Measurements from ENCODE around the gene SEMA3F. TPM values are rescaled to one million over a fixed set of nuclear protein-coding genes. Genes with fewer than 3 reads are reported as not detected.

SEMA3F gene
- total RNA-seq, 1 donor from 2014 or later: 73.6 TPM

- no peak for DNase-seq (ENCODE audit: low read depth, low spot score)
These were observed 75.6 kb downstream of the SEMA3F start for GRCh38 chr3:50230794-50231125.

GRCh38 chr3:50231581-50231980 is 76.5 kb downstream of the SEMA3F start:
- DNase-seq (ENCODE audit: low read depth, low spot score): no peak

GRCh38 chr3:50232303-50232702 is 77.2 kb downstream of the SEMA3F start:
- DNase-seq (ENCODE audit: low read depth, low spot score): no peak

GRCh38 chr3:50233176-50233575 is 78.1 kb downstream of the SEMA3F start:
- no peak for DNase-seq (ENCODE audit: low read depth, low spot score)

DNA sequence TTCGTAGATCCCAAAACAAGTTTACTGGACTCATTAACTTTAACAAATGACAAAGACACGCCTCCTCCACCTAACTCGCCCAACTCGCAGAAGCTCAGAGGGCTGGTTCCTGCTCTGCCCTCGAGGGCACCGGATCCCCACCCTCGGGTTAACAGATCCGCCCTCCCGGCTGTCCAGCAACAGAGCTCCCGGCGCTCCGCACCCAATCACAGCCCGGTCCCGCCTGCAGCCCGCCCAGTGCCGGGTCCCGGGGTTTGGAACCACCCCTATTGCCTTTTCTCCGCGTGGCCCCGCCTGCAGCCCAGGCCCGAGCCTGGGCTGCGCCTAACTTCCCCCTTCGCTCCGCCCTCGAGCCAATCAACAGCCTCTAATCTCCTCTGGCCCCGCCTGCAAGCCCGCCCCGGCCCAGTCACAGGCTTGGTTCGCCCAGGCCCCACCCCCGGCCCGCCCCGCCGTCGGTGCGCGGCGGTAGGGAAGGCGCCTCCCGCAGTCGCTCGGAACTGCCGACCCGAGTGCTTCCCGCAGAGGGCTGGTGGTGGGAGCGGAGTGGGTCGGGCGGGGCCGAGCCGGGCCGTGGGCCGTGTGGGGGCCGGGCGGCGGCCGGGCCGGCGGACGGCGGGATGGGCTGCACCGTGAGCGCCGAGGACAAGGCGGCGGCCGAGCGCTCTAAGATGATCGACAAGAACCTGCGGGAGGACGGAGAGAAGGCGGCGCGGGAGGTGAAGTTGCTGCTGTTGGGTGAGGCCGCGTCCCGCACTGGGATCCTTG is 80.8 kb downstream of the SEMA3F start, which contains the start of gene GNAI2:
GNAI2 (plus strand) TSS at position 489 of the 768 bp plus-strand sequence; CDS start at position 621, 132 bp downstream.
- DNase-seq (ENCODE audit: low read depth, low spot score): peak; percentile 94

- no peak for DNase-seq (ENCODE audit: low read depth, low spot score)
These were observed 81.5 kb downstream of the SEMA3F start for GRCh38 chr3:50236484-50237132.

GRCh38 chr3:50237133-50237651 is 82.1 kb downstream of the SEMA3F start:
- no peak for DNase-seq (ENCODE audit: low read depth, low spot score)

GRCh38 chr3:50237754-50238548 is 82.8 kb downstream of the SEMA3F start:
- DNase-seq (ENCODE audit: low read depth, low spot score): peak; percentile 47

- no peak for DNase-seq (ENCODE audit: low read depth, low spot score)
These were observed 83.5 kb downstream of the SEMA3F start for GRCh38 chr3:50238549-50239026.

Other genes starting within 250 kb of the SEMA3F start
- 15.4 and 27.8 TPM in 2 replicates for gene MON1A, start 225.5 kb upstream of the SEMA3F start, total RNA-seq
- gene RBM6, start 215.2 kb upstream of the SEMA3F start, total RNA-seq: 29.9 and 43.2 TPM in 2 replicates
- 116 and 184 TPM in 2 replicates for gene RBM5, start 66.4 kb upstream of the SEMA3F start, total RNA-seq
- under 0.01 TPM in 1 of 2 replicates, not detected in the other for gene GNAT1, start 36.3 kb downstream of the SEMA3F start, total RNA-seq
- gene SLC38A3, start 49.9 kb downstream of the SEMA3F start, total RNA-seq: 0.07 TPM in 1 of 2 replicates, not detected in the other
- gene GNAI2, start 80.9 kb downstream of the SEMA3F start, total RNA-seq: 597 and 651 TPM in 2 replicates
- 0.53 and 0.66 TPM in 2 replicates for gene SEMA3B, start 113.8 kb downstream of the SEMA3F start, total RNA-seq
- gene LSMEM2, start 123.8 kb downstream of the SEMA3F start, total RNA-seq: not detected in 2 replicates
- 148 and 187 TPM in 2 replicates for gene IFRD2, start 137.1 kb downstream of the SEMA3F start, total RNA-seq
- gene HYAL3, start 144.1 kb downstream of the SEMA3F start, total RNA-seq: 9.6 and 10.3 TPM in 2 replicates
- 2.6 and 3.6 TPM in 2 replicates for gene NAA80, start 144.1 kb downstream of the SEMA3F start, total RNA-seq
- 6.9 and 7.1 TPM in 2 replicates for gene HYAL1, start 148.2 kb downstream of the SEMA3F start, total RNA-seq
- 535 and 564 TPM in 2 replicates for gene HYAL2, start 167.4 kb downstream of the SEMA3F start, total RNA-seq
- gene TUSC2, start 172.9 kb downstream of the SEMA3F start, total RNA-seq: 24.8 and 36.5 TPM in 2 replicates
- gene RASSF1, start 185.5 kb downstream of the SEMA3F start, total RNA-seq: 17.0 and 22.5 TPM in 2 replicates
- gene ZMYND10, start 190.4 kb downstream of the SEMA3F start, total RNA-seq: 0.13 and 0.35 TPM in 2 replicates
- 19.9 and 20.1 TPM in 2 replicates for gene NPRL2, start 195.5 kb downstream of the SEMA3F start, total RNA-seq
- gene CYB561D2, start 195.5 kb downstream of the SEMA3F start, total RNA-seq: 19.1 and 26.3 TPM in 2 replicates
- gene TMEM115, start 204.2 kb downstream of the SEMA3F start, total RNA-seq: 36.8 and 38.1 TPM in 2 replicates